HG03095 (cell line): ENCODE measurements around the gene SLC46A2.

ENCODE experiments used
- ATAC-seq: cut with Tn5 transposase; IDR thresholded peaks from one replicate; pipeline ENCODE4 v1.9.1; 2021; ENCODE audit warnings: moderate library complexity; ENCODE audit not compliant: unreplicated experiment

Gene SLC46A2

DNA sequence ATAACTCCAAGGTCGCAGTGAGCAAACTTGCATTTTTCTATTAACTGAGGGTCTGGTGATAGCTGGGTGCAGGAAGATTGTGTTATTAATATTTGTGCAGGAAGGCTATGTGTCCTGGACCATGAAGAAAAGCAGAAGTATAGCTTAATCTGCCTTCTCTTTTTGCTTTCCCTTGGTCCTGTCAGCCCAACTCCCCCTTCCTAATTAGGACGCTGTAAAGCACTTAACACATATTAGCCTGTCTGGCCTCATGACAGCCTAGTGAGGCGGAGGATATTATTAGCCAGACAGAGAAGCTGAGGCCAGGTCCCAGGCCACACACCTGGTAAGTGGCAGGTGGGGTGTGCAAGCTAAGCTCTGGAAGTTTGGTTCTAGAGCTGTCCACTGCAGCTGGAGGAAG, 29.5 kb downstream of the SLC46A2 start:
- no peak for ATAC-seq

GRCh38 chr9:112860451-112860850, 30.2 kb downstream of the SLC46A2 start:
- no peak for ATAC-seq

- peak; percentile 45 for ATAC-seq
These were observed 32.0 kb downstream of the SLC46A2 start for GRCh38 chr9:112858625-112859147.

DNA sequence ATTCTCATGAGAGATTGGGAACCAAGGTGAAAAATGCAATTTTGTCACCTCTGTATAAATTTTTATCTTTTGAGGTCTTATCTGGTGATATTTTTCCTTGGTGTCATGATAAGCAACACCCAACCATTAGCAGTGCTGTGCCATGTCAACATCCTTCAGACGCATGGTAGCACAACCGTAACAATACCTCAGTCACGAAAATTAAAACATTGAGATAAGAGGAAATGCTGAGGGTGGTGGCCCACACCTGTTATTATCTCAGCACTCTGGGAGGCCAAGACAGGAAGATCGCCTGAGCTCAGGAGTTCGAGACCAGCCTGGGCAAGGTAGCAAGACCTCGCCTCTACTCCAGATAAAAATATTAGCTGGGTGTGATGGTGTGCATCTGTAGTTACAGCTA, 32.7 kb downstream of the SLC46A2 start:
- no peak for ATAC-seq

GRCh38 chr9:112856843-112857242, 33.8 kb downstream of the SLC46A2 start:
- no peak for ATAC-seq

DNA sequence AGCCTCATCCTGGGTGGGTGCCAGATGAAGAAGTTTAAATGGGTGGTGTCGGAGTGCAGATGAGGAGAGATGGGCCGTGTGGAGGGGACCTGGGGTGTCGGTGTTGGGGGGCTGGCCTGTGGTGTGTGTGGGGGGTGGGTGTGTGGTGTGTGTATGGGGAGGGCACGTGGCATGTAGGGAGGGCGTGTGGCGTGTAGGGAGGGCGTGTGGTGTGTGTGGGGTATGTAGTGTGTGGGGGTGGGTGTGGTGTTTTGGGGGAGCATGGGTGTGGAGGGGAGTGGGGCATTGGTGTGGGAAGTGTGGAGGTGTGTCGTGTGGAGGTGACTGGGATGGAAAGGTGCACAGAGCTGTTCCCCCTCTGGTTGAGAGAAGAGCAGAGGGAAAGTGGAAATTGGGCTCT, 34.5 kb downstream of the SLC46A2 start:
- no peak for ATAC-seq

GRCh38 chr9:112854657-112855056, 36.0 kb downstream of the SLC46A2 start:
- ATAC-seq: no peak

- ATAC-seq: no peak
These were observed 36.6 kb downstream of the SLC46A2 start for GRCh38 chr9:112853882-112854585.

GRCh38 chr9:112852741-112853504, 37.8 kb downstream of the SLC46A2 start:
- no peak for ATAC-seq

- no peak for ATAC-seq
These were observed 39.8 kb downstream of the SLC46A2 start for GRCh38 chr9:112850840-112851239.

DNA sequence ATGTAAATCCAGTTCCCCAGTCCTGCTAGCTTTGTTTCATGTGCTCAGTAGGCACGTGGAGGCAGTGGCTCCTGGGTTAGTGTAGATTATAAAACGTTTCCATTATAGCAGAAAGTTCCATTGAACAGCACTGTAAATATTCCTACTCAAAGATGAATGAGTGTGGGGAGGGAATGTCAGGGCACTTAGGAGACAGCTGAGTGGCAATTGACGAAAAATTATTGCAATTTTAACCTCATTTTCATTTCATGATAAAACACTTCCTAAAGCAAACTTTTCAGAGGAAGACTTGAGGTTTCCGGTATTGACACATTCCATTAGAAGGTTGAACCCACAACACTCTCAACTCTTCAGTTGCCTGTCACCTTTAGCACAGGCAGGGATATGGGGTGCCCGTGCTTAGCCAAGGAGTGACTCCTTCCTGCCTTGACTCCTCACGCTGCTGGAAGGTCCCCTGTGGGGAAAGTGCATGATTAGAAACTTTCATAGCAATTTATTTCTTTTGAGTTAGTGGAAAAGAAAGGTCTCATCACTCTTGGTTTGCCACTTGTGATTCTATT, 41.2 kb downstream of the SLC46A2 start:
- ATAC-seq: no peak

GRCh38 chr9:112848316-112849151, 42.1 kb downstream of the SLC46A2 start:
- no peak for ATAC-seq

DNA sequence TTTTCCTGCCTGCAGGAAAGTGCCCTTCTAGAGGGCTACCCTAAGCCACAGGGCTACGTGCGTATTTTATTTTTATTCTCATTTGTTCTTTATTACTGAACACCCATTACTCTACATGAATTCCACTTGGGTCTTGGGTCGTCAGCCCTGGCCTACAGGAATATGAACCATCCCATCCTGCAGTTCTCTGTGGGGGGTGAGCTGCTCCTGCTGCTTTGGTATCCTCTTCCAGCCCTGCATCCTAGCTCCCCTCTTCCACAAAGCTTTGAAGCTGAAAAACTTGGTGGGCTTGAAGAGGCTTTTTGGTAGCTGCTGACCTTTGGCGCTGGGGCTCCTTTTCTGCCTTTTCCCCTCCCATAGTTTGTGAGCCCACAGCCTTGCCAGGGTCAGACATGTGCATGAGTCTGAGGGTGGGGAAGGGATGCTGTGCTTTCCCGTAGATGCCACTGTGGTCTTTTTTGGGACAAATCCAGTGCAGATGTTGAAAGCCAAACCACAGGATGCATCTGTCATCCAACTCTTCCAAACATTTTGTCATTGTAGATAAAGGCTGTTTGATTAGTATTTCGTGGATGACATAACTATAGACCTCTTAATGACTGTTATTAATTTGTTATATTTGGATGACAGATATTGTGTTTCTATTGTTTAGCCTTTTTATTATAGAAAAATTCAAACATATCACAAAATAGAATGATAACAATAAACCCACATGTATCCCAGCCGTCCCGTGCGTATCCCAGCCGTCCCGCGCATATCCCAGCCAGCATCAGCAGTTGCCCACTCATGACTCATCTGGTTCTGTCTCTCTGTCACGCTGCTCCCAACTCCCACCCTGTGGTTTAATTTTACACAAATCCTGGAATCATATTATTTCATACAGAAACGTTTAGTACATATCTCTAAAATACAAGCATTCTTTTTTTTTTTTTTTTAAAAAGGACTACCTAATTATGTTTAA, 43.9 kb downstream of the SLC46A2 start:
- ATAC-seq: no peak

GRCh38 chr9:112844771-112845542, 45.7 kb downstream of the SLC46A2 start:
- peak; percentile 68 for ATAC-seq

GRCh38 chr9:112842555-112842954, 48.1 kb downstream of the SLC46A2 start:
- no peak for ATAC-seq

GRCh38 chr9:112841261-112841660, 49.4 kb downstream of the SLC46A2 start:
- no peak for ATAC-seq

- no peak for ATAC-seq
These were observed 51.3 kb downstream of the SLC46A2 start for GRCh38 chr9:112839331-112839730.

DNA sequence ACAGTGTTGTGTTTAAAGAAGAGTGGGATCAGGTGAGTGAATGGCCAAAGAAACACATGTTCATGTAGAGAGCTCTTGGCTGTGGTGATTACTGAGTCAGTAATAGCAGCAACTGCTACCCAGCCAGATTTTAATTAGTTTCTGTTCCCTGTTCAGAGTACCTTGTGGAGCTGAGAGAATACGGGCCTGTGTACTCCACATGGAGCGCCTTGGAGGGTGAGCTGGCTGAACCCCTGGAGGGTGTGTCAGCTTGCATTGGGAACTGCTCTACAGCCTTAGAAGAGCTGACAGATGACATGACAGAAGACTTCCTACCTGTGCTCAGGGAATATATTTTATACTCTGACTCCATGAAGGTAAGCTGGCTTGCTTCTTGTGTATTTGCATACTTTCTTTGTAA, 52.3 kb downstream of the SLC46A2 start:
- ATAC-seq: no peak

GRCh38 chr9:112836394-112836793, 54.3 kb downstream of the SLC46A2 start:
- ATAC-seq: no peak
